ENCODE data around the gene NRSN1. TPM values are rescaled to one million over a fixed set of nuclear protein-coding genes. Genes with fewer than 3 reads are reported as not detected.

The NRSN1 gene
- total and polyA plus RNA-seq, 4 donors = not detected

- 81% methylated on average over 4 of the region's 4 CpGs for WGBS
- H3K36me3 ChIP-seq (ENCODE audit: control insufficient read depth in 4 of 4, insufficient read depth in 3 of 4, low read depth in 1 of 4, low read length in 3 of 4) = no peaks in the 10 kb centered on the region
Measured at GRCh38 chr6:24093381-24093780, 32.6 kb upstream of the NRSN1 start.

GRCh38 chr6:24099181-24099580 is 26.8 kb upstream of the NRSN1 start:
- no peak for TF ChIP-seq GABPA (IDR thresholded peaks at IDR 0.05 in 1 of 2, conservative IDR thresholded peaks at IDR 0.05 in 1 of 2)
- TF ChIP-seq SP1 (IDR thresholded peaks at IDR 0.05) = no peak
- TF ChIP-seq REST (IDR thresholded peaks at IDR 0.05) = no peak
- Histone ChIP-seq H3K4me1 (ENCODE audit: control insufficient read depth in 4 of 4, insufficient read depth in 4 of 4, low read length in 3 of 4) (no peaks in the 10 kb centered on the region), H3K27me3 (ENCODE audit: control insufficient read depth in 4 of 4, insufficient read depth in 4 of 4, low read length in 3 of 4) (no peaks in the 10 kb centered on the region), H3K27ac (ENCODE audit: low read depth in 1 of 2, low read length in 2 of 2) (no peak overlapping the region), H3K36me3 (ENCODE audit: control insufficient read depth in 4 of 4, insufficient read depth in 3 of 4, low read depth in 1 of 4, low read length in 3 of 4) (no peaks in the 10 kb centered on the region), H3K9me3 (ENCODE audit: control insufficient read depth in 4 of 4, low read length in 3 of 4) (no peaks in the 10 kb centered on the region), H3K4me3 (ENCODE audit: low read depth in 1 of 3, low read length in 3 of 3) (no peak overlapping the region), H3K9ac (ENCODE audit: low read depth in 1 of 2, low read length in 2 of 2) (no peak overlapping the region)
- DNase-seq (ENCODE audit: low spot score) = no peak
- 69% methylated on average over 2 of the region's 2 CpGs for WGBS

More at GRCh38 chr6:24093381-24093780, 32.6 kb upstream of the NRSN1 start:
- no peaks in the 10 kb centered on the region for H3K4me1 ChIP-seq (ENCODE audit: control insufficient read depth in 4 of 4, insufficient read depth in 4 of 4, low read length in 3 of 4)
- H3K9me3 ChIP-seq (ENCODE audit: control insufficient read depth in 4 of 4, low read length in 3 of 4) = no peaks in the 10 kb centered on the region
- H3K4me3 ChIP-seq (ENCODE audit: low read depth in 1 of 3, low read length in 3 of 3) = no peak overlapping the region
- no peak overlapping the region for H3K9ac ChIP-seq (ENCODE audit: low read depth in 1 of 2, low read length in 2 of 2)
- DNase-seq (ENCODE audit: low spot score) = no peak
- no peak for TF ChIP-seq HNF4G (IDR thresholded peaks at IDR 0.05)
- TF ChIP-seq ATF3 (IDR thresholded peaks at IDR 0.05) = no peak
- no peak for TF ChIP-seq RAD21 (IDR thresholded peaks at IDR 0.05)
- no peak for TF ChIP-seq EGR1 (IDR thresholded peaks at IDR 0.05; ENCODE audit: low read depth in 2 of 2)
- no peak for TF ChIP-seq JUND (IDR thresholded peaks at IDR 0.05)
- no peak for TF ChIP-seq MAX (IDR thresholded peaks at IDR 0.05)
- TF ChIP-seq GABPA (IDR thresholded peaks at IDR 0.05 in 1 of 2, conservative IDR thresholded peaks at IDR 0.05 in 1 of 2) = no peak
- no peak for TF ChIP-seq SP1 (IDR thresholded peaks at IDR 0.05)
- no peak for TF ChIP-seq FOXA1 (IDR thresholded peaks at IDR 0.05)
- TF ChIP-seq ZBTB33 (IDR thresholded peaks at IDR 0.05) = no peak
- TF ChIP-seq REST (IDR thresholded peaks at IDR 0.05) = no peak
- no peak for TF ChIP-seq RXRA (IDR thresholded peaks at IDR 0.05)
- no peak for TF ChIP-seq TAF1 (conservative IDR thresholded peaks at IDR 0.05)
- TF ChIP-seq YY1 (IDR thresholded peaks at IDR 0.05) = no peak
- no peak overlapping the region for H3K27ac ChIP-seq (ENCODE audit: low read depth in 1 of 2, low read length in 2 of 2)
- no peaks in the 10 kb centered on the region for H3K27me3 ChIP-seq (ENCODE audit: control insufficient read depth in 4 of 4, insufficient read depth in 4 of 4, low read length in 3 of 4)

Data from liver (tissue), 9 donors.